ENCODE data around the gene TOR1AIP1. TPM values are rescaled to one million over a fixed set of nuclear protein-coding genes. Genes with fewer than 3 reads are reported as not detected.

TOR1AIP1 gene
- total RNA-seq, 1 experiment from 2014 or later, result 17.3 TPM

- TF ChIP-seq MLX (CRISPR knock-in tag; IDR thresholded peaks at IDR 0.05) (no peak), TEAD1 (CRISPR knock-in tag; IDR thresholded peaks at IDR 0.05) (no peak)
These were observed 68.6 kb downstream of the TOR1AIP1 start (continued) for GRCh38 chr1:179950651-179951050.

GRCh38 chr1:179951383-179952144 lies 69.5 kb downstream of the TOR1AIP1 start:
- ChIA-PET POLR2A (no interaction called here), CTCF (interaction anchor here (1.3 kb wide), 1 partner anchor 84 kb away, joined by 3 read pairs; no protein-coding TSS in a partner anchor)
- Mint-ChIP-seq H3K4me1 (peaks cover 17% of the 10 kb centered on the region), H3K9me3 (no peaks in the 10 kb centered on the region), H3K4me3 (no peak overlapping the region), H3K27me3 (ENCODE audit: low read depth) (no peaks in the 10 kb centered on the region), H3K36me3 (no peaks in the 10 kb centered on the region), H3K27ac (no peak overlapping the region)
- DNase-seq (ENCODE audit: low spot score) (no peak), ATAC-seq (no peak)
- TF ChIP-seq ZNF281 (CRISPR knock-in tag; IDR thresholded peaks at IDR 0.05) (no peak), SMAD3 (CRISPR knock-in tag; IDR thresholded peaks at IDR 0.05; ENCODE audit: borderline replicate concordance) (no peak), TEAD1 (CRISPR knock-in tag; IDR thresholded peaks at IDR 0.05) (no peak), SMAD4 (CRISPR knock-in tag; IDR thresholded peaks at IDR 0.05) (no peak), MXD4 (CRISPR knock-in tag; IDR thresholded peaks at IDR 0.05; ENCODE audit: borderline replicate concordance) (no peak), TEAD4 (CRISPR knock-in tag; IDR thresholded peaks at IDR 0.05) (no peak), CBFB (CRISPR knock-in tag; IDR thresholded peaks at IDR 0.05; ENCODE audit: low read depth) (no peak), E2F4 (CRISPR knock-in tag; IDR thresholded peaks at IDR 0.05; ENCODE audit: borderline replicate concordance, low read depth) (no peak), ZBTB43 (CRISPR knock-in tag; IDR thresholded peaks at IDR 0.05) (no peak), ARID4B (CRISPR knock-in tag; IDR thresholded peaks at IDR 0.05; ENCODE audit: borderline replicate concordance) (no peak), GRHL2 (CRISPR knock-in tag; IDR thresholded peaks at IDR 0.05; ENCODE audit: insufficient replicate concordance, severe bottlenecking) (no peak), ZNF425 (CRISPR knock-in tag; conservative IDR thresholded peaks at IDR 0.05) (no peak), HMGA2 (CRISPR knock-in tag; IDR thresholded peaks at IDR 0.05) (no peak), ZNF219 (CRISPR knock-in tag; IDR thresholded peaks at IDR 0.05; ENCODE audit: borderline replicate concordance) (no peak)

All from WTC11 (cell line).